OCI-LY1 (cell line): ENCODE data around the gene GRPEL2.

ENCODE experiments used
- H2AFZ ChIP-seq: fragments of 200-600 bp; sonication (generic), shearing (Covaris generic); 2 replicates; pipeline ENCODE4 v1.6.0; 2014; ENCODE audit warnings: antibody characterized with exemption, mild to moderate bottlenecking, low read length
- H3F3A ChIP-seq: fragments of 200-600 bp; sonication (generic), shearing (Covaris generic); 2 replicates; pipeline ENCODE4 v1.6.0; 2014; ENCODE audit warnings: mild to moderate bottlenecking, antibody characterized with exemption, low read length, moderate library complexity; ENCODE audit not compliant: insufficient read depth
- H3K27ac ChIP-seq: fragments of 200-600 bp; sonication (generic); 2 replicates; pipeline ENCODE4 v1.5.1; 2014; ENCODE audit warnings: low read length, mixed run types, mild to moderate bottlenecking, low read depth; ENCODE audit not compliant: poor library complexity, severe bottlenecking
- H3K27me3 ChIP-seq: fragments of 200-600 bp; sonication (generic); 2 replicates; pipeline ENCODE4 v1.6.0; 2014; ENCODE audit warnings: antibody characterized with exemption, mild to moderate bottlenecking, low read length, moderate library complexity; ENCODE audit not compliant: insufficient read depth
- H3K36me3 ChIP-seq: fragments of 200-600 bp; sonication (generic); 2 replicates; pipeline ENCODE4 v1.6.1; 2014; ENCODE audit warnings: mild to moderate bottlenecking, antibody characterized with exemption, low read length, moderate library complexity, mixed read lengths; ENCODE audit not compliant: insufficient read depth
- H3K4me1 ChIP-seq: fragments of 200-600 bp; sonication (generic); 2 replicates; pipeline ENCODE4 v1.5.1; 2014; ENCODE audit warnings: mild to moderate bottlenecking, low read length, moderate library complexity; ENCODE audit not compliant: insufficient read depth, severe bottlenecking
- H3K4me2 ChIP-seq: fragments of 200-600 bp; sonication (generic), shearing (Covaris generic); 2 replicates; pipeline ENCODE4 v1.6.1; 2014; ENCODE audit warnings: low read length
- H3K4me3 ChIP-seq: fragments of 200-600 bp; sonication (generic); 2 replicates; pipeline ENCODE4 v1.5.1; 2014; ENCODE audit warnings: low read length, low read depth, mild to moderate bottlenecking, mixed read lengths; ENCODE audit not compliant: poor library complexity, severe bottlenecking
- H3K79me2 ChIP-seq: fragments of 200-600 bp; shearing (Covaris generic); 2 replicates; pipeline ENCODE4 v1.6.1; 2016; ENCODE audit warnings: mixed run types, low read length, mixed read lengths; ENCODE audit not compliant: insufficient read depth
- H3K9ac ChIP-seq: fragments of 200-600 bp; sonication (generic), shearing (Covaris generic); 2 replicates; pipeline ENCODE4 v1.6.1; 2014; ENCODE audit warnings: mild to moderate bottlenecking, low read length, mixed read lengths
- H3K9me2 ChIP-seq: fragments of 200-600 bp; sonication (generic), shearing (Covaris generic); 2 replicates; pipeline ENCODE4 v1.6.1; 2014; ENCODE audit warnings: low read depth, mild to moderate bottlenecking, low read length, mixed read lengths
- H3K9me3 ChIP-seq: fragments of 200-600 bp; shearing (Covaris generic); 2 replicates; pipeline ENCODE4 v1.6.1; 2014; ENCODE audit warnings: low read length, mixed read lengths
- H4K20me1 ChIP-seq: fragments of 200-600 bp; sonication (generic), shearing (Covaris generic); 2 replicates; pipeline ENCODE4 v1.6.0; 2016; ENCODE audit warnings: mild to moderate bottlenecking, low read length; ENCODE audit not compliant: insufficient read depth
- EZH2 ChIP-seq: fragments of 200-600 bp; sonication (generic), shearing (Covaris generic); IDR thresholded peaks from 2 replicates; pipeline ENCODE4 v1.8.0; 2017; ENCODE audit warnings: borderline replicate concordance, mixed run types, mild to moderate bottlenecking, antibody characterized with exemption, low read length, moderate library complexity, mixed read lengths
- TF ChIP-seq, protein P1 (sequence below): fragments of 200-600 bp; sonication (generic), shearing (Covaris generic); IDR thresholded peaks from 2 replicates; pipeline ENCODE4 v1.5.1; 2017; ENCODE audit warnings: mild to moderate bottlenecking, antibody characterized with exemption, low read length, moderate library complexity, mixed read lengths

The GRPEL2 gene, protein sequence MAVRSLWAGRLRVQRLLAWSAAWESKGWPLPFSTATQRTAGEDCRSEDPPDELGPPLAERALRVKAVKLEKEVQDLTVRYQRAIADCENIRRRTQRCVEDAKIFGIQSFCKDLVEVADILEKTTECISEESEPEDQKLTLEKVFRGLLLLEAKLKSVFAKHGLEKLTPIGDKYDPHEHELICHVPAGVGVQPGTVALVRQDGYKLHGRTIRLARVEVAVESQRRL

DNA sequence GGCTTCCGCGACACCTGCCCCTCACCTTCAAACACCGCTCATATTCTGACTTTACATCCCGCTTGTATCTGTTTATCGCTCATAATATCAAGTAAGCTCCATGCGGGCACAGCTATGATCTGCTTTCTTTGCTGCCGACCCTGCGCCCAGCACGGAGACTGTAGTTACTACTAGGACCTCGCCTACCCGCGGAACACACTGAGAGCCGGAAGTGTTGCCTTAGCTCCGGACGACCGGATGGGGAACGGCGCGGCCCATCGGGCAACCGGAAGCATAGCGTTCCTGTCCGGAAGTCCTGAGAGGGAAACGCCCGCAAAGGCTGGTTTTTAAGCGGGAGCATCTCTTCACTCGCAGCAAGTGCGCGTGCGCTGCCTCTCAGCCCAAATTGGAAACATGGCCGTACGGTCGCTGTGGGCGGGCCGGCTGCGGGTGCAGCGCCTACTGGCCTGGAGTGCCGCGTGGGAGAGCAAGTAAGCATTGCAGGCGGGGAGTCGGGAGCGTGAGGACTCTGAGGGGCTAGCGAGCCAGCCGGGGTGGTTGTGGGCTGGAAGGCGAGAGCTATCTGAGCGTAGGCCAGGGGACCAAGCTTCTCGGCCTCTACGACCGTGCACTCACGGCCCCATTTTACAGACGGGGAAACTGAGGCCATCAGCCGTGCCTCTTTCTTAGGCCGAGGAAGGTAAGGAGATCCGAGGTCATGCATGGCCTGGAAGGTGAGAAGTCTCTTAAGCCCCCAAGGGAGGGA, at the start of gene GRPEL2:
Gene GRPEL2 (plus strand): TSS at position 353 of the 745 bp plus-strand sequence. CDS start 41 bp downstream, at position 394.
- H3K4me1 ChIP-seq, result peaks cover 35% of the 10 kb centered on the region

DNA sequence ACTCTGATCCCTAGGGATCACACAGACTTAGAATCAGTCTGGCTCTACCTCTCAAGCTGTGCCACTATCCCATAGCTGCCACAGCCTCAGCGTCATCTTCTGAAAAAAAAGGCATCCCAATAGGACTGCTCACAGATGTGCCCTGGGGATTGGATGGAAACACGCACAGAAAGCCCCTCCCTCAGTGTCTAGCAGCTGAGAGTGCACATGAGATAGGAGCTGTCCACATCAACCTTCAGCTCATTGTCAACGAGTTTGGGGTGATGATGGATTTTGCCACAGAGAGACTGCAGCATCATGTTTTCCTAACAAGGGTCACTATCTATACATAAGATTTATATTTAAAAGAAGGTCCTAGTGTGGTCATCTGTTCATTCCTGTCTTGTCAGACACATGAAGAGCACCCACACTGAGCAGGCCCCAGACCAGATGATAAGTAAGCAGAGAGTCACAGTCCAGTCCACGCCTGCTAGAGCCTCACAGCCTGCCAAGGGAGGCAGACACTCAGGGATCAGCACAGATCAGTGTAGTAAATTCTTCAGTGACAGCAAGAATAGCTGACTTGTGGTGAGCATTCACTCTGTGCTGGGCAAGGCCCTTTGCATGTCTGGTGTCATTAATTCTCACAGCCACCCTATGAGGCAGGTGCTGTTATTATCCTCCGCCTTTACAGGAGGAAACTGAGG, 47.8 kb upstream of the GRPEL2 start:
- H3K9me3 ChIP-seq, result no peaks in the 10 kb centered on the region
- H2AFZ ChIP-seq, result no peak overlapping the region
- H3K27ac ChIP-seq, result no peak overlapping the region
- H3K9me2 ChIP-seq, result no peaks in the 10 kb centered on the region
- no peak overlapping the region for H3K4me2 ChIP-seq
- no peak overlapping the region for H3K9ac ChIP-seq
- no peaks in the 10 kb centered on the region for H3K27me3 ChIP-seq
- no peak overlapping the region for H3K4me3 ChIP-seq
- H4K20me1 ChIP-seq, result no peaks in the 10 kb centered on the region
- no peaks in the 10 kb centered on the region for H3K36me3 ChIP-seq
- no peaks in the 10 kb centered on the region for H3F3A ChIP-seq
- H3K4me1 ChIP-seq, result peaks cover 11% of the 10 kb centered on the region
- TF ChIP-seq, protein P1, sequence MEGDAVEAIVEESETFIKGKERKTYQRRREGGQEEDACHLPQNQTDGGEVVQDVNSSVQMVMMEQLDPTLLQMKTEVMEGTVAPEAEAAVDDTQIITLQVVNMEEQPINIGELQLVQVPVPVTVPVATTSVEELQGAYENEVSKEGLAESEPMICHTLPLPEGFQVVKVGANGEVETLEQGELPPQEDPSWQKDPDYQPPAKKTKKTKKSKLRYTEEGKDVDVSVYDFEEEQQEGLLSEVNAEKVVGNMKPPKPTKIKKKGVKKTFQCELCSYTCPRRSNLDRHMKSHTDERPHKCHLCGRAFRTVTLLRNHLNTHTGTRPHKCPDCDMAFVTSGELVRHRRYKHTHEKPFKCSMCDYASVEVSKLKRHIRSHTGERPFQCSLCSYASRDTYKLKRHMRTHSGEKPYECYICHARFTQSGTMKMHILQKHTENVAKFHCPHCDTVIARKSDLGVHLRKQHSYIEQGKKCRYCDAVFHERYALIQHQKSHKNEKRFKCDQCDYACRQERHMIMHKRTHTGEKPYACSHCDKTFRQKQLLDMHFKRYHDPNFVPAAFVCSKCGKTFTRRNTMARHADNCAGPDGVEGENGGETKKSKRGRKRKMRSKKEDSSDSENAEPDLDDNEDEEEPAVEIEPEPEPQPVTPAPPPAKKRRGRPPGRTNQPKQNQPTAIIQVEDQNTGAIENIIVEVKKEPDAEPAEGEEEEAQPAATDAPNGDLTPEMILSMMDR, result no peak
- no peak for TF ChIP-seq EZH2
- H3K79me2 ChIP-seq, result no peaks in the 10 kb centered on the region

More for the DNA sequence above, at the start of gene GRPEL2:
- H3K27me3 ChIP-seq, result no peaks in the 10 kb centered on the region
- no peaks in the 10 kb centered on the region for H4K20me1 ChIP-seq
- no peak for TF ChIP-seq EZH2
- TF ChIP-seq, protein P1, result no peak
- H3K36me3 ChIP-seq, result peaks cover 33% of the 10 kb centered on the region
- peak within 1 kb of the TSS; percentile 75 for H3K27ac ChIP-seq
- no peaks in the 10 kb centered on the region for H3F3A ChIP-seq
- peak within 1 kb of the TSS; percentile 93 for H3K9ac ChIP-seq
- H3K79me2 ChIP-seq, result peaks cover 23% of the 10 kb centered on the region
- H2AFZ ChIP-seq, result peak within 1 kb of the TSS; percentile 52; the same call in 1 of the 2 replicates
- H3K4me3 ChIP-seq, result peak within 1 kb of the TSS; percentile 88
- H3K4me2 ChIP-seq, result peak within 1 kb of the TSS; percentile 81
- H3K9me3 ChIP-seq, result no peaks in the 10 kb centered on the region
- no peaks in the 10 kb centered on the region for H3K9me2 ChIP-seq

DNA sequence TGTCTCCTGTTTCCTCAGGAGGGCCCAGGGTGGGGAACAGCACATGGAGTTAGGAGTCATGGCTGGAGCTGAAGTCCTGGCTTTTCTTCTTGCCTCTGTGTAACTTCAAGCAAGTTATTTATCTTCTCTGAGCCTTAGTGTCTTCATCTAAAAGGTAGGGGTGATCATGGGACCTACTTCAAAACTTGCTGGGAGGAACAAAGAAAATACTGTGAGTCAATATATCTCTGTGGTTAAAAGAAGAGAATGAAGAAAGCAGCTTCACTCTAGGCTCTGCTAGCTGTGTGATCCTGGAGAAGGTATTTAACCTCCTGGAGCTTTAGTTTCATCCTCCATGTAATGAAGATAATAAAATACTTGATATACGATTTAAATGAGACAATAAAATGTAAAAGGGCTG, 47.1 kb upstream of the GRPEL2 start:
- H3K27ac ChIP-seq, result no peak overlapping the region
- H3F3A ChIP-seq, result no peaks in the 10 kb centered on the region
- TF ChIP-seq EZH2, result no peak
- H3K4me1 ChIP-seq, result peaks cover 11% of the 10 kb centered on the region
- H2AFZ ChIP-seq, result no peak overlapping the region
- H3K36me3 ChIP-seq, result no peaks in the 10 kb centered on the region
- H3K4me3 ChIP-seq, result no peak overlapping the region
- H3K79me2 ChIP-seq, result no peaks in the 10 kb centered on the region
- H3K27me3 ChIP-seq, result no peaks in the 10 kb centered on the region
- no peak overlapping the region for H3K4me2 ChIP-seq
- H3K9me3 ChIP-seq, result no peaks in the 10 kb centered on the region
- H3K9me2 ChIP-seq, result no peaks in the 10 kb centered on the region
- no peak overlapping the region for H3K9ac ChIP-seq
- H4K20me1 ChIP-seq, result no peaks in the 10 kb centered on the region
